GM19099 (cell line): Measurements from ENCODE around the gene EPO.

Experiments
- POLR2A ChIP-seq: IDR thresholded peaks from 3 replicates; pipeline ENCODE4 v1.6.1; 2011; ENCODE audit warnings: low read depth; ENCODE audit not compliant: insufficient read length; ENCODE audit errors: extremely low read depth

EPO gene

DNA sequence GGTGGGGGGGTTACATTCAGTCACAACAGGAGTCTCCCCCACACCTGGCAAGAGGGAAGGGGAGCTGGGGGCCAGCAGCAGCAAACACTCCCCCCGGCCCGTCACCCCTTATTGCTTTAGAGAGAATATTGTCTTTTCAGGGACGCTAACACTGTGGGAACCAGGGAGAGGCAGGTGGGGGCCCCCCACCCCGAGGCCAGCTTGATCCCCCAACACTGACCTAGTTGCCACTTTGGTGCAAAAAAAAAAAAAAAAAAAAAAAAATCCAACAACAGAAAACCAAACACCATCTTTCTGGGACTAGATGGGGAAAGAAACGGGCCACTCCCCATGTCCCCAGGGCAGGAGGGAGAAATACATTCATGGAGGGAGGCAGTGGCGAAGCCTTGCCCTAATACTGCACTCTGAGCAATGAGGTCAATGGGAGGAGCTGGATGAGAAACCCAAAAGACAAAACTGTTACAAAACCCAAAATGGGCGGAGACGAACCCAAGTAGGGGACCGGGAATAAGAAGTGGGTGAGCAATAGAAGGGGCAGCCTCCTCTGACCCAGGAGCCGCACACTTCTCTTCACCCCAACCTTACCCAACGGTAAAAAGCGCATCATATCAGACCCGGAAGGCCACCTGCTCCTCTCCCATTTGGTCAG, 40.2 kb upstream of the EPO start:
- no peak for TF ChIP-seq POLR2A

DNA sequence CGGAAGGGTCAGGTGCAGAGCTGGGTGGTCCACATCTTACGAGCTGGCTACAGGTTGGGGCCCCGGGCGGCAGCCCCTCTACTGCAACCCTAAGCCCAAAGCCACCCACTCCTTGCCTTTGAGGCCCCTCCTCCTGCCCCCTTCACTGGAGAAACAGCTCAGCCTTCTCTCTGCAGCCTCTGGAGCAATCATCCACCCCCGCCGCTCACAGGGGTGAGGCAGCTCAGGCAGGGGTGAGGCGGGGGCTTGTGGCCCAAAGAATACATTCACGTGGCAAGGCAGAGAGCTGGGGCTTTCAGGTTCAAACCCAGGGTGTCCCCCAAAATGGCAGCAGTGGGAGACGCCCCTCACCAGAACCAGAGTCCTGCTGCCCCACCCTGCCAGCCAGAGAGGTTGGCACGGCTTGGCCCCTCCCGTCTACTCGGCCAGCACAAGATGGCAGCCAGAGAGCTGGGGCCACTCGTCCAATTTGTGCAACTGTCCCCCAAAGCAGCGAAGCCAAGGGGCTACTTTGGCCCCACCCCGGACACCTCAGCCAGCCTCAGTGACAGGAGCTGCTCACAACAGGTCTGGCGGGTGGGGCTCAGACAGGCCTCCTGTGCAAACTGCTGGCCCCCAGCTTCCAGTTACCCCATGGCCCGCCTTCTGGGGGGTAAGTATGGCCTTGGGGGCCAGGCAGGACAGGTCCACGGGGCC, 39.5 kb upstream of the EPO start:
- no peak for TF ChIP-seq POLR2A

GRCh38 chr7:100681491-100682227, 38.6 kb upstream of the EPO start:
- no peak for TF ChIP-seq POLR2A

- no peak for TF ChIP-seq POLR2A
Measured at GRCh38 chr7:100682228-100682741, 38.0 kb upstream of the EPO start.

DNA sequence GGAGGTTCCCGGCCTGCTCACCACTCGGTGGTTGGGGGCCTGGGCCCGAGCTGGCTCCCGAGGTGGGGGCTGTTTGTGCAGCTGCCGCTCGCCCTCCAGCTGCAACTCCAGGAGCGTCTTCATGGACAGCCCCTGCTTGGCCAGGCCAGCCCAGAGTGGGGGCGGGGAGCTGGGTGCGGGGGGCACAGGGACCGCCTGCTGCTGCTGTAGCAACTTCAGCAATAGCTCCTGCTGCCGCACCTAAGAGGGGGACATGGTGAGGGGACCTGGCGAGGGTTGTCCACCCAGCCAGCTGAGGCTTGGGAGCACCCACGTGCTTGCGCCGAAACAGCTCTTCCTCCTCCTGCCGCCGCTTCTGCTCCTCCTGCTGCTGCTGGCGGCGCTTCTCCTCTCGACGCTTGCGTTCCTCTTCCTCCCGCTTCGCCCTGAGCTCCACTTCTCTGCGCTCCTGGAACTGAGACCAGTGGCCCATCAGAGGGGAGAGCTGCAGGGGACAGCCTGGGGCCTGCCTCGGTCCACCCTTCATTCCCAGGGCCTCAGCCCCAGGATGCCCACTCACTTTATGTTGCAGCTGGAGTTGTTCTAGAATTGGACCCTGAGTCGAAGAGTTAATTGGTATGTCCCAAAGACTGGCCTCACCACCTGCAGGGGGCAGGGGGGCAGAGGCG, 37.1 kb upstream of the EPO start:
- no peak for TF ChIP-seq POLR2A

DNA sequence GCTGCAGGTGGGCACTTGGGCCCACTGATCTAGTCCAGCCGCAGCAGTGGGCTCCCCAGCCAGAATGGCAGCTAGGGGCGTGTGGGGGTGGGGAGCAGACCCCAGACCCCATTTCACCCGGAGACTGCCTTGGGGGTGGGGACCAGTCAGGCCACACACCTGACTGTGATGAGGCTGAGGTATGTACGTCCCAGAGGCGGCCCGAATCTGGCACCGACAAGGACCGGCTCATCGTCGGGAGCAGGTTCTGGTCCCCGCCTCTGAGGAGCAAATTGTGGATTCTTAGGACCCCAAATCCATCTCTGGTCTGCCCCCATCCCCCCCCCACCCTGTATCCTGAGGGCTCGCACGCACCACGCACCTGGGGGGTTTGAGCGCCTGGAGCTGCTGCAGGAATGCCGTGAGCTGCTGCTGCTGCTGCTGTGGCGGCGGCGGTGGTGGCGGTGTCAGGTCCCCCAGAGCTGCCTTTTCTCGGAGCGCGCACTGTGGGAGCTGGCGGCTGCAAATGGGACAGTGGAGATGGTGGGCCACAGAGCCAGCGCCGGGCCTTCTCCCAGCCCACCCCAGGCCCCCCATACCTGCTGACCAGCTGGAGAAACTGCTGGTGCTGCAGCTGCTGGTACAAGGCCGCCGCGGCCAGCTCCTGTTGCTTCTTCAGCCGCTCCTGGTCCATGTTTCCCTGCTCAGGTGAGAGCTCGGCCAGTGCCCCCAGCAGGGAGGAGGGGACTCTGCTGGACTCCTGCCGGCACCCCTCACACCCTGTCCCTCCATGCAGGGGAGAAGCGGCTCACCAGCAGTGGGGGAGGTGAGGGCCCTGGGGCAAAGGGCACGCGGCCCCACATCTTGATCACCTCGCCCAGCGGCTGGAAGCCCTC, 36.4 kb upstream of the EPO start:
- no peak for TF ChIP-seq POLR2A

GRCh38 chr7:100684534-100685042, 35.7 kb upstream of the EPO start:
- no peak for TF ChIP-seq POLR2A

- TF ChIP-seq POLR2A: no peak
Measured at GRCh38 chr7:100685049-100685605, 35.1 kb upstream of the EPO start.

- TF ChIP-seq POLR2A: no peak
Measured at GRCh38 chr7:100685631-100686145, 34.6 kb upstream of the EPO start.

DNA sequence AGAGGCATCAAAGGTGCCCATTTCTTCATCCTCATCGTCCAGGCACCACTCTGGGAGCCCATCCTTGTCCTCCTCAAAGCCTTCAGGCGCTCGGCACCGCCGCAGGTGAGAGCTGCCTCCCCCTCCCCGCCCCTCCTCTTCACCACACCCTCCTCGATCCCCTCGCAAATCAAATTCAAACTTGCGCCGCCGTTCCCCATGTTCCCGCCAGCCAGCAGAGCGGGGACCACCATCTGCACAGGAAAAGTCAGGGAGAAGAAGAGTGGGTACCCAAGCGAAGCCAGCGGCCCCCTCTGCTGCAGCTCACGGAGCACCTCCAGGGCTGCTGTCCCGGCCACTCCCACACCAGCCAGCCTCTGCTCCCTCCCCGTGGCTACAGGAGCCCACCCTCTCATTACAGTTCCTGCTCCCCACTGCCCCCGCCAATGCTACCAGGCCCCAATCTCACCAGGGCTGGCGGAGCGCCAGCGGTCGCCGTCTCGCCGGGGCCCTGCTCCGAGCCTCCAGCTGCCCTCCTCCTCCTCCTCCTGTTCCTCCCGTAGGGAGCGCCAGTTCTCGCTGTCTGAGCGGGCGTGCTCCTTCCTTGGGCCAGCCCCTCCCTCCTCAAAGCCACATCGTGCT, 34.0 kb upstream of the EPO start:
- no peak for TF ChIP-seq POLR2A

DNA sequence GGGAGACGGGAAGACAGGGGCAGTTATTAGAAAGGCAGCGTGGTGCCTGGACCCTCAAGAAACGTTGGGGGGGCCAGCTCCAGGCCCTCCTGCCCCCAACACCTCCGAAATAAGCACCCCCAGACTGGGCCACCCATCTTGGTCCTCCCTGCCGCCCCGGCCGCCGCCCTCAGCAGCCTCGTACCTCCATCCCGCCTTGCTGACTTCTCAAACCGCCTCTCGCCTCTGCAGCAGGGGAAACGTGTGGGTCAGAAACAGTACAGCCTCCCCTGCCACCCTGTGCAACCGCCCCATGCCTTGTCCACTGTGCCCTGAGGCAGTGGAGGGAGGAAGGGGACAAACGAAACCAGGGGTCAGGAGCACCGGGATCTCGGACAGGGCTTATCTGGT, 33.5 kb upstream of the EPO start:
- no peak for TF ChIP-seq POLR2A

DNA sequence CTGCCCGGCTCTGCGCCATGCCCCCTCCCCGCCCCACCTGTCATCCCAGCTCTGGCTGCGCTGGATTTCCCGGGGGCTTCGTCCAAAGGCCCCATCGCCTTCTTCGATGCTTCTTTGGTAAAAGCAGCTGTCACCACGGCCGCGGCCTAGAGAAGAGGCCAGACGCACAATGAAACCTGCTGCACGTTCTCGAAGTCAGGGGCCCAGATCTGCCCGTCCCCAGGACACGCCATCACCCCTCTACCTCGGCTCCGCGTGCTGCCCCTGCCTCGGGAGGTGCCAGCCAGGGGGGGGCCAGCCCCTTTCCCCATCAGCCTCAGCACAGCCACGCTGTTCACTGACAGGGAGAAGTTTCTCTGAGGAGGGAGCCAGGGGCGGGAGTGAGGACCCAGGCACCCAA, 33.0 kb upstream of the EPO start:
- no peak for TF ChIP-seq POLR2A

- TF ChIP-seq POLR2A: no peak
Measured at GRCh38 chr7:100687751-100688300, 32.4 kb upstream of the EPO start.
